ENCODE measurements around the gene SYTL2. TPM values are rescaled to one million over a fixed set of nuclear protein-coding genes. Genes with fewer than 3 reads are reported as not detected.

SYTL2 gene
- total RNA-seq, 1 experiment from 2014 or later, result 5.2 TPM

DNA sequence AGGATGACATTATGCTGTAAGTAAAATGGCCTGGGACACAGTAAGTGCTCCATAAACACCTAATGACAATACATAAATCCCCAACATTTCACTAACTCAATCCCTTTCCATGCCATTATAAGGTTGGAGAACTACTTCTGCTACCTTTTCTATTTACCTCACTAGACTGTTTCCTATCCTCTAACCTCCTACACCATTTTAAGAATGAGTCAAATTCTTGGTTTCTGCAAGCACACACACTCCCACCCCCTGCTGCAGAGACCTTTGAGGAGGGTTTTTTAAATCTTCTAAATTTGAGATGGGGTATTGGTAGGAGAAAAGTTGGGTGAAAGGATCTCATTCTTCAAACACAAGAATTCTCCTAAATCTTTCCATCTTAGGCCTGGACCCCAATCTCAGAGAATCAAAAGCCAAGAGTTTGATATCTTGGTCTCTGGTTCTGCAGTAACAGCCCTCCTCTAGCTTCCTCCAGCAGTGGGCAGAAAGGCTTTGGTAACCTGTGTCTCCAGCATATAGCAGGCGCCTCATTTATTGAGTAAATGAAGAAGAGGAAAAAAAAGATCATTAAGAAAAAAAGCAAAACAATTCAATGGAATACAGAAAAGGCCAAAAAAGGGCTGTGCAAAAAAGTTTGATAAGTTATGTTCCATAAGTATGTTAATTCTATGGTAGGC, 42.3 kb downstream of the SYTL2 start:
- Mint-ChIP-seq H3K27me3 (ENCODE audit: low read depth) (no peaks in the 10 kb centered on the region), H3K4me3 (no peak overlapping the region), H3K4me1 (peaks cover 7 to 12% of the 10 kb centered on the region in 2 experiments), H3K9me3 (peaks cover 0 to 8% of the 10 kb centered on the region in 2 experiments; a peak in 2 of 5 replicates), H3K27ac (no peak overlapping the region), H3K36me3 (ENCODE audit: insufficient read depth in 1 of 3, low read depth in 3 of 3) (peaks cover 0 to 7% (median 0%) of the 10 kb centered on the region in 3 experiments; a peak in 3 of 7 replicates)
- Histone ChIP-seq H3K23me2 (ENCODE audit: insufficient read length, low read depth, low read length, poor library complexity, severe bottlenecking) (no peaks in the 10 kb centered on the region), H3K23ac (ENCODE audit: insufficient read length, low read depth, low read length) (no peak overlapping the region), H3T11ph (ENCODE audit: low read length) (no peak overlapping the region), H3K4ac (ENCODE audit: low read depth, low read length) (no peak overlapping the region), H3K79me1 (ENCODE audit: insufficient read depth, low read depth, low read length, poor library complexity, severe bottlenecking) (no peaks in the 10 kb centered on the region), H2AK5ac (ENCODE audit: insufficient read length, low read length) (no peak overlapping the region), H2BK5ac (ENCODE audit: insufficient read length, low read length) (no peak overlapping the region), H4K5ac (ENCODE audit: insufficient read length, low read depth, low read length) (no peak overlapping the region), H3K56ac (ENCODE audit: insufficient read length, low read depth, low read length) (no peak overlapping the region), H2BK15ac (ENCODE audit: low read depth, low read length) (no peak overlapping the region), H3K18ac (ENCODE audit: insufficient read length, low read depth, low read length) (no peak overlapping the region), H3K9ac (ENCODE audit: extremely low read depth, insufficient read length, low read length) (no peak overlapping the region), H3K27me3 (ENCODE audit: insufficient read depth, low read length) (no peaks in the 10 kb centered on the region), H2AFZ (ENCODE audit: low read length) (no peak overlapping the region), H2BK12ac (ENCODE audit: insufficient read length, low read depth, low read length) (no peak overlapping the region), H3K79me2 (ENCODE audit: insufficient read depth, low read length) (no peaks in the 10 kb centered on the region), H3K9me3 (ENCODE audit: control insufficient read depth, low read depth, low read length) (no peaks in the 10 kb centered on the region), H3K14ac (ENCODE audit: insufficient read depth, low read length) (no peak overlapping the region), H3K4me1 (ENCODE audit: insufficient read depth, low read length) (peaks cover 13% of the 10 kb centered on the region; the same call in 1 of the 2 replicates), H3K4me2 (ENCODE audit: insufficient read depth, insufficient read length, low read length) (no peak overlapping the region), H4K91ac (ENCODE audit: insufficient read length, low read depth, low read length) (no peak overlapping the region), H2BK20ac (ENCODE audit: low read depth, low read length, poor library complexity, severe bottlenecking) (no peak overlapping the region), H2BK120ac (ENCODE audit: low read depth, low read length, poor library complexity, severe bottlenecking) (no peak overlapping the region), H4K8ac (replicated peaks; ENCODE audit: insufficient read length, low read depth, low read length) (no peak overlapping the region), H3K27ac (ENCODE audit: insufficient read length, low read depth, low read length) (no peak overlapping the region), H4K20me1 (ENCODE audit: control insufficient read depth, insufficient read depth, insufficient read length) (no peaks in the 10 kb centered on the region)
- WGBS (ENCODE audit: extremely low coverage, insufficient read length, low lambda C conversion rate), result no CpG with 5 or more reads among the region's 1 CpG
- no peak for TF ChIP-seq CTCF (conservative IDR thresholded peaks at IDR 0.05)
- no peak for DNase-seq
